H9 (cell line): ENCODE results near the gene AKNA. TPM values are rescaled to one million over a fixed set of nuclear protein-coding genes. Genes with fewer than 3 reads are reported as not detected.

Source experiments
- DNase-seq: peaks from one replicate; pipeline ENCODE4 v3.0.0-alpha.2; 2017
- H2AFZ ChIP-seq: one replicate; pipeline ENCODE4 v1.6.1; 2013; ENCODE audit warnings: mild to moderate bottlenecking, low read length, control low read depth, moderate library complexity
- H2AK5ac ChIP-seq: 2 replicates; pipeline ENCODE4 v1.6.1; 2013; ENCODE audit warnings: low read length, control low read depth, mixed read lengths; ENCODE audit not compliant: insufficient read length
- H2BK120ac ChIP-seq: one replicate; pipeline ENCODE4 v1.6.1; 2013; ENCODE audit warnings: low read depth, mild to moderate bottlenecking, low read length, control low read depth, inconsistent platforms; ENCODE audit not compliant: poor library complexity, severe bottlenecking
- H2BK12ac ChIP-seq: 2 replicates; pipeline ENCODE4 v1.6.1; 2013; ENCODE audit warnings: low read length, control low read depth, mixed read lengths, low read depth; ENCODE audit not compliant: insufficient read length
- H2BK15ac ChIP-seq: 2 replicates; pipeline ENCODE4 v1.6.1; 2013; ENCODE audit warnings: low read depth, low read length, control low read depth
- H2BK20ac ChIP-seq: one replicate; pipeline ENCODE4 v1.6.1; 2013; ENCODE audit warnings: low read depth, mild to moderate bottlenecking, low read length, control low read depth, inconsistent platforms; ENCODE audit not compliant: poor library complexity, severe bottlenecking
- H2BK5ac ChIP-seq: 2 replicates; pipeline ENCODE4 v1.6.1; 2013; ENCODE audit warnings: low read length, control low read depth, mixed read lengths; ENCODE audit not compliant: insufficient read length
- H3K14ac ChIP-seq: 2 replicates; pipeline ENCODE4 v1.6.1; 2013; ENCODE audit warnings: low read length, control low read depth; ENCODE audit not compliant: insufficient read depth
- H3K18ac ChIP-seq: 2 replicates; pipeline ENCODE4 v1.6.1; 2013; ENCODE audit warnings: low read depth, mild to moderate bottlenecking, mixed read lengths, low read length, control low read depth; ENCODE audit not compliant: insufficient read length
- H3K23ac ChIP-seq: 2 replicates; pipeline ENCODE4 v1.6.1; 2013; ENCODE audit warnings: low read length, control low read depth, mixed read lengths, low read depth; ENCODE audit not compliant: insufficient read length
- H3K23me2 ChIP-seq: 2 replicates; pipeline ENCODE4 v1.6.1; 2013; ENCODE audit warnings: low read depth, mild to moderate bottlenecking, mixed read lengths, low read length, control low read depth; ENCODE audit not compliant: insufficient read length, poor library complexity, severe bottlenecking
- H3K27ac ChIP-seq: 2 replicates; pipeline ENCODE4 v1.5.1; 2013; ENCODE audit warnings: low read length, control low read depth, mixed read lengths, low read depth; ENCODE audit not compliant: insufficient read length
- H3K27me3 ChIP-seq: 2 replicates; pipeline ENCODE4 v1.6.1; 2013; ENCODE audit warnings: low read length, control low read depth, inconsistent platforms; ENCODE audit not compliant: insufficient read depth
- H3K4ac ChIP-seq: 2 replicates; pipeline ENCODE4 v1.6.1; 2013; ENCODE audit warnings: low read depth, mild to moderate bottlenecking, control low read depth, inconsistent platforms, low read length, moderate library complexity
- H3K4me1 ChIP-seq: 2 replicates; pipeline ENCODE4 v1.6.1; 2013; ENCODE audit warnings: low read length, control low read depth, inconsistent platforms; ENCODE audit not compliant: insufficient read depth
- H3K4me2 ChIP-seq: 2 replicates; pipeline ENCODE4 v1.6.1; 2013; ENCODE audit warnings: low read length, control low read depth, mixed read lengths; ENCODE audit not compliant: insufficient read length, insufficient read depth
- H3K56ac ChIP-seq: 2 replicates; pipeline ENCODE4 v1.6.1; 2013; ENCODE audit warnings: low read depth, mild to moderate bottlenecking, mixed read lengths, low read length, control low read depth; ENCODE audit not compliant: insufficient read length
- H3K79me1 ChIP-seq: 2 replicates; pipeline ENCODE4 v1.6.1; 2013; ENCODE audit warnings: low read depth, mild to moderate bottlenecking, moderate library complexity, low read length, control low read depth, inconsistent platforms; ENCODE audit not compliant: insufficient read depth, poor library complexity, severe bottlenecking
- H3K79me2 ChIP-seq: 2 replicates; pipeline ENCODE4 v1.6.1; 2013; ENCODE audit warnings: low read length, control low read depth, inconsistent platforms; ENCODE audit not compliant: insufficient read depth
- H3K9ac ChIP-seq: 2 replicates; pipeline ENCODE4 v1.6.1; 2013; ENCODE audit warnings: low read length, control low read depth, mixed read lengths; ENCODE audit not compliant: insufficient read length; ENCODE audit errors: extremely low read depth
- H3K9me3 ChIP-seq: one replicate; pipeline ENCODE4 v1.6.1; 2013; ENCODE audit warnings: low read depth, low read length, inconsistent platforms; ENCODE audit not compliant: control insufficient read depth
- H3T11ph ChIP-seq: one replicate; pipeline ENCODE4 v1.6.1; 2013; ENCODE audit warnings: mild to moderate bottlenecking, low read length, control low read depth, inconsistent platforms
- H4K20me1 ChIP-seq: one replicate; pipeline ENCODE4 v1.6.1; 2013; ENCODE audit not compliant: control insufficient read depth, insufficient read length, insufficient read depth
- H4K5ac ChIP-seq: 2 replicates; pipeline ENCODE4 v1.6.1; 2013; ENCODE audit warnings: low read depth, mild to moderate bottlenecking, mixed read lengths, low read length, control low read depth; ENCODE audit not compliant: insufficient read length
- H4K8ac ChIP-seq: replicated peaks from 2 replicates; pipeline ENCODE4 v1.6.1; 2013; ENCODE audit warnings: low read length, control low read depth, mixed read lengths, low read depth; ENCODE audit not compliant: insufficient read length
- H4K91ac ChIP-seq: 2 replicates; pipeline ENCODE4 v1.6.1; 2013; ENCODE audit warnings: low read depth, mild to moderate bottlenecking, moderate library complexity, mixed read lengths, low read length, control low read depth; ENCODE audit not compliant: insufficient read length
- H3K27ac Mint-ChIP-seq, 3 experiments: 2 replicates in 2 of 3; 3 replicates in 1 of 3; pipeline ENCODE4 v1.8.0; 2020 to 2021; ENCODE audit warnings: mixed read lengths in 3 of 3, mild to moderate bottlenecking in 1 of 3, moderate library complexity in 1 of 3
- H3K27me3 Mint-ChIP-seq: 2 replicates; pipeline ENCODE4 v1.8.0; 2021; ENCODE audit warnings: low read depth, mild to moderate bottlenecking, moderate library complexity, mixed read lengths
- H3K36me3 Mint-ChIP-seq, 3 experiments: 2 replicates in 2 of 3; 3 replicates in 1 of 3; pipeline ENCODE4 v1.8.0; 2020 to 2021; ENCODE audit warnings: low read depth in 3 of 3, mixed read lengths in 3 of 3; ENCODE audit not compliant: insufficient read depth in 1 of 3
- H3K4me1 Mint-ChIP-seq, 2 experiments: 2 replicates each; pipeline ENCODE4 v1.8.0; 2020; ENCODE audit warnings: mixed read lengths in 2 of 2
- H3K4me3 Mint-ChIP-seq, 2 experiments: 2 replicates in 1 of 2; 3 replicates in 1 of 2; pipeline ENCODE4 v1.8.0; 2020 to 2021; ENCODE audit warnings: mild to moderate bottlenecking in 2 of 2, mixed read lengths in 2 of 2, moderate library complexity in 1 of 2
- H3K9me3 Mint-ChIP-seq, 2 experiments: 2 replicates in 1 of 2; 3 replicates in 1 of 2; pipeline ENCODE4 v1.8.0; 2020; ENCODE audit warnings: mild to moderate bottlenecking in 2 of 2, mixed read lengths in 2 of 2, moderate library complexity in 1 of 2
- WGBS: extraction: QIAGEN DNeasy Blood & Tissue Kit; methylation state at CpG from one replicate; pipeline ENCODE4 v1.1.7; 2013; ENCODE audit warnings: missing lambda C conversion rate, low lambda C conversion rate, mixed read lengths; ENCODE audit not compliant: insufficient read length; ENCODE audit errors: extremely low coverage; 5-methylcytosine and 5-hydroxymethylcytosine counted together
- total RNA-seq: library from RNA; stranded (reverse); gene quantifications from 2 replicates; pipeline ENCODE4 v1.2.1, GENCODE V29; 2021
- TF ChIP-seq, protein P1 (sequence below): fragments of 200-600 bp; sonication (generic); conservative IDR thresholded peaks from 3 replicates; pipeline ENCODE4 v1.8.0; 2021; ENCODE audit warnings: antibody characterized with exemption, mild to moderate bottlenecking

The AKNA gene
- total RNA-seq, 1 experiment from 2014 or later, result 19.7 TPM

DNA sequence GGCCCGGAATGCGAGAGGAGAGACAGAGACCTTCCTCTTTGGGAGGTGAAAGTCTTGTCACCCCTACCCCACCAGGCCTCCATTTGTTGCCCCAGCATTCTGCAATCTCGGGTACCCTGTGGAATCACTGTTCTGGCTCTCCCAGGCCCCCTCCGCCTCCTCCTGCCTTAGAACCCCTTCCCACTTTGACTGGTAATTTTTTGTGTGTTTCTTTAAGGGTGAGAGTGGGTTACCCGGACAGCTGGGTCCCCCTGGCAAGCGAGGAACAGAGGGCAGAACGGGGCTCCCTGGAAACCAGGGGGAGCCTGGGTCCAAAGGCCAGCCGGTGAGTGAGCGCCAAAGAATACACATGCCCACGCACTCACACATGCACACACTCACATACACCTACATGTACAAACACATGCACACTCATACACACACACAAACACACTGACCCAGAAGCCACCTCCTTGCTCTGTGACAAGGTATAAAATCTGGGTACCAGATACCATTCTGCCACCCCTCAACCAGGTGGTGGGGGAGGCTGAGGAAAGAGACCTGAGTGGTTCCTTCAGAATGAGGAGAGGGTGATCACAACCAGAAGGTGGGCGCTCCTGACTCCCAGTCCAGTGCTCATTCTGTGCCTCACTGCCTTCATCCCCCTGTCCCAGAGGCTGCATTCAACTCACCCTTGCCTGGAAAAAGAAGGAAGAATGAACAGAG is 95.7 kb downstream of the AKNA start:
- Histone ChIP-seq H2BK120ac (no peak overlapping the region), H3K9me3 (peaks cover 5% of the 10 kb centered on the region), H3K23ac (no peak overlapping the region), H3K79me1 (no peaks in the 10 kb centered on the region), H2AFZ (no peak overlapping the region), H2BK12ac (no peak overlapping the region), H2BK20ac (no peak overlapping the region), H3K79me2 (no peaks in the 10 kb centered on the region), H3K4me1 (0 out of 2 replicates have a peak, but pooled peaks cover 3% of the 10 kb centered on the region), H2BK5ac (no peak overlapping the region), H4K20me1 (no peaks in the 10 kb centered on the region), H2BK15ac (no peak overlapping the region), H2AK5ac (no peak overlapping the region), H3K27ac (no peak overlapping the region), H4K5ac (no peak overlapping the region), H4K91ac (no peak overlapping the region), H3K27me3 (no peaks in the 10 kb centered on the region), H3K23me2 (no peaks in the 10 kb centered on the region), H3K9ac (no peak overlapping the region), H3K18ac (no peak overlapping the region), H3T11ph (no peak overlapping the region), H3K4ac (no peak overlapping the region), H3K56ac (no peak overlapping the region), H3K4me2 (no peak overlapping the region), H3K14ac (no peak overlapping the region), H4K8ac (no peak overlapping the region)
- no peak overlapping the region; a peak in 1 of 7 replicates for H3K27ac Mint-ChIP-seq
- peaks cover 15 to 18% of the 10 kb centered on the region in 2 experiments; a peak in 4 of 5 replicates for H3K9me3 Mint-ChIP-seq
- peaks cover 11 to 16% of the 10 kb centered on the region in 2 experiments for H3K4me1 Mint-ChIP-seq
- WGBS, result no CpG with 5 or more reads among the region's 11 CpGs
- H3K36me3 Mint-ChIP-seq, result peaks cover 29 to 40% (median 37%) of the 10 kb centered on the region in 3 experiments
- no peaks in the 10 kb centered on the region for H3K27me3 Mint-ChIP-seq
- DNase-seq, result peak; percentile 10
- H3K4me3 Mint-ChIP-seq, result no peak overlapping the region
- TF ChIP-seq, protein P1, sequence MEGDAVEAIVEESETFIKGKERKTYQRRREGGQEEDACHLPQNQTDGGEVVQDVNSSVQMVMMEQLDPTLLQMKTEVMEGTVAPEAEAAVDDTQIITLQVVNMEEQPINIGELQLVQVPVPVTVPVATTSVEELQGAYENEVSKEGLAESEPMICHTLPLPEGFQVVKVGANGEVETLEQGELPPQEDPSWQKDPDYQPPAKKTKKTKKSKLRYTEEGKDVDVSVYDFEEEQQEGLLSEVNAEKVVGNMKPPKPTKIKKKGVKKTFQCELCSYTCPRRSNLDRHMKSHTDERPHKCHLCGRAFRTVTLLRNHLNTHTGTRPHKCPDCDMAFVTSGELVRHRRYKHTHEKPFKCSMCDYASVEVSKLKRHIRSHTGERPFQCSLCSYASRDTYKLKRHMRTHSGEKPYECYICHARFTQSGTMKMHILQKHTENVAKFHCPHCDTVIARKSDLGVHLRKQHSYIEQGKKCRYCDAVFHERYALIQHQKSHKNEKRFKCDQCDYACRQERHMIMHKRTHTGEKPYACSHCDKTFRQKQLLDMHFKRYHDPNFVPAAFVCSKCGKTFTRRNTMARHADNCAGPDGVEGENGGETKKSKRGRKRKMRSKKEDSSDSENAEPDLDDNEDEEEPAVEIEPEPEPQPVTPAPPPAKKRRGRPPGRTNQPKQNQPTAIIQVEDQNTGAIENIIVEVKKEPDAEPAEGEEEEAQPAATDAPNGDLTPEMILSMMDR, result no peak
